WTC11 (cell line): ENCODE results near the gene UBTD1. TPM values are rescaled to one million over a fixed set of nuclear protein-coding genes. Genes with fewer than 3 reads are reported as not detected.
"Not testable (repeated sequence)": the region's sequence is repeated elsewhere in the genome, so short reads cannot be mapped to it uniquely, and the experiment has no call there.

ENCODE experiments used
- ATAC-seq: fragments of 200-7000 bp; cut with Tn5 transposase; 2 replicates; pipeline ENCODE4 v1.10.0; 2021; ENCODE audit warnings: mild to moderate bottlenecking, moderate library complexity
- CTCF ChIA-PET: fragments of 300-600 bp; sonication (Branson Sonifier 250); formaldehyde crosslinking; loops from one replicate; lab custom pipeline; 2021; ENCODE audit warnings: antibody characterized with exemption; lab: Charles Lee
- POLR2A ChIA-PET: fragments of 350-600 bp; sonication (Branson Sonifier 250); formaldehyde crosslinking; loops from one replicate; lab custom pipeline; 2021; ENCODE audit warnings: antibody characterized with exemption; lab: Charles Lee
- DNase-seq: peaks from one replicate; pipeline ENCODE4 v3.0.0; 2021; ENCODE audit warnings: low spot score
- H3K27ac Mint-ChIP-seq: 2 replicates; pipeline ENCODE4 v1.8.0; 2021; ENCODE audit warnings: mixed read lengths
- H3K27me3 Mint-ChIP-seq: 2 replicates; pipeline ENCODE4 v1.8.0; 2021; ENCODE audit warnings: low read depth, mild to moderate bottlenecking, moderate library complexity, mixed read lengths
- H3K36me3 Mint-ChIP-seq: 2 replicates; pipeline ENCODE4 v1.8.0; 2021; ENCODE audit warnings: mixed read lengths
- H3K4me1 Mint-ChIP-seq: 2 replicates; pipeline ENCODE4 v1.8.0; 2022; ENCODE audit warnings: mixed read lengths
- H3K4me3 Mint-ChIP-seq: 2 replicates; pipeline ENCODE4 v1.8.0; 2021; ENCODE audit warnings: mild to moderate bottlenecking, moderate library complexity, mixed read lengths
- H3K9me3 Mint-ChIP-seq: 2 replicates; pipeline ENCODE4 v1.8.0; 2021; ENCODE audit warnings: mixed read lengths
- CBFB ChIP-seq: sonication (generic); formaldehyde crosslinking; IDR thresholded peaks from 2 replicates; pipeline ENCODE4 v1.8.1; 2022; ENCODE audit warnings: mild to moderate bottlenecking, low read depth, missing genetic modification reagents
- FOXP1 ChIP-seq: sonication (generic); formaldehyde crosslinking; IDR thresholded peaks from 2 replicates; pipeline ENCODE4 v1.8.0; 2022; ENCODE audit warnings: missing genetic modification reagents, mild to moderate bottlenecking, moderate library complexity, borderline replicate concordance
- GABPB1 ChIP-seq: sonication (generic); formaldehyde crosslinking; IDR thresholded peaks from 2 replicates; pipeline ENCODE4 v1.8.1; 2023; ENCODE audit warnings: mild to moderate bottlenecking, missing genetic modification reagents
- HMGA2 ChIP-seq: fragments of 250-450 bp; sonication (Bioruptor Pico); IDR thresholded peaks from 2 replicates; pipeline ENCODE4 v1.4.0; 2021; ENCODE audit warnings: mild to moderate bottlenecking, moderate library complexity
- JAZF1 ChIP-seq: fragments of 250-450 bp; sonication (Bioruptor Pico); IDR thresholded peaks from 2 replicates; pipeline ENCODE4 v1.9.0; 2021; ENCODE audit warnings: moderate library complexity, mild to moderate bottlenecking, inconsistent platforms
- NFATC4 ChIP-seq: fragments of 250-450 bp; sonication (Bioruptor Pico); IDR thresholded peaks from 2 replicates; pipeline ENCODE4 v1.9.0; 2021; ENCODE audit warnings: mild to moderate bottlenecking
- NR1H2 ChIP-seq: sonication (generic); formaldehyde crosslinking; IDR thresholded peaks from 2 replicates; pipeline ENCODE4 v1.9.0; 2021; ENCODE audit warnings: mild to moderate bottlenecking, moderate library complexity, missing genetic modification reagents
- RORB ChIP-seq: fragments of 250-450 bp; sonication (Bioruptor Pico); IDR thresholded peaks from 2 replicates; pipeline ENCODE4 v1.9.0; 2021; ENCODE audit warnings: mild to moderate bottlenecking
- TP53 ChIP-seq: sonication (generic); formaldehyde crosslinking; IDR thresholded peaks from 2 replicates; pipeline ENCODE4 v1.8.1; 2023; ENCODE audit warnings: mild to moderate bottlenecking, missing genetic modification reagents
- ZNF396 ChIP-seq: fragments of 250-450 bp; sonication (Bioruptor Pico); IDR thresholded peaks from 2 replicates; pipeline ENCODE4 v1.8.0; 2021; ENCODE audit warnings: mild to moderate bottlenecking, moderate library complexity, borderline replicate concordance
- ZNF671 ChIP-seq: fragments of 250-450 bp; sonication (Bioruptor Pico); IDR thresholded peaks from 2 replicates; pipeline ENCODE4 v1.8.0; 2021; ENCODE audit warnings: mild to moderate bottlenecking
- total RNA-seq: library from RNA; stranded (reverse); gene quantifications from 3 replicates; pipeline ENCODE4 v1.2.3, GENCODE V29; 2021
- TF ChIP-seq, protein P1 (sequence below): fragments of 250-450 bp; sonication (Bioruptor Pico); IDR thresholded peaks from 2 replicates; pipeline ENCODE4 v1.8.0; 2021; ENCODE audit warnings: mild to moderate bottlenecking
- TF ChIP-seq, protein P2 (sequence below): sonication (generic); formaldehyde crosslinking; IDR thresholded peaks from 2 replicates; pipeline ENCODE4 v1.8.1; 2022; ENCODE audit warnings: mild to moderate bottlenecking, missing genetic modification reagents, moderate library complexity, borderline replicate concordance
- TF ChIP-seq, protein P3 (sequence below): fragments of 250-450 bp; sonication (Bioruptor Pico); conservative IDR thresholded peaks from 2 replicates; pipeline ENCODE4 v1.9.0; 2021; ENCODE audit warnings: mild to moderate bottlenecking
- TF ChIP-seq, protein P4 (sequence below): sonication (generic); formaldehyde crosslinking; IDR thresholded peaks from 2 replicates; pipeline ENCODE4 v1.8.0; 2023; ENCODE audit warnings: missing genetic modification reagents
- TF ChIP-seq, protein P5 (sequence below): sonication (generic); formaldehyde crosslinking; IDR thresholded peaks from 2 replicates; pipeline ENCODE4 v1.8.1; 2022; ENCODE audit warnings: low read depth, mild to moderate bottlenecking, moderate library complexity, missing genetic modification reagents, borderline replicate concordance
- TF ChIP-seq, protein P6 (sequence below): fragments of 250-450 bp; sonication (Bioruptor Pico); IDR thresholded peaks from 2 replicates; pipeline ENCODE4 v1.9.0; 2021; ENCODE audit warnings: mild to moderate bottlenecking, borderline replicate concordance

The UBTD1 gene
- total RNA-seq, 1 experiment from 2014 or later = 35.7 TPM

DNA sequence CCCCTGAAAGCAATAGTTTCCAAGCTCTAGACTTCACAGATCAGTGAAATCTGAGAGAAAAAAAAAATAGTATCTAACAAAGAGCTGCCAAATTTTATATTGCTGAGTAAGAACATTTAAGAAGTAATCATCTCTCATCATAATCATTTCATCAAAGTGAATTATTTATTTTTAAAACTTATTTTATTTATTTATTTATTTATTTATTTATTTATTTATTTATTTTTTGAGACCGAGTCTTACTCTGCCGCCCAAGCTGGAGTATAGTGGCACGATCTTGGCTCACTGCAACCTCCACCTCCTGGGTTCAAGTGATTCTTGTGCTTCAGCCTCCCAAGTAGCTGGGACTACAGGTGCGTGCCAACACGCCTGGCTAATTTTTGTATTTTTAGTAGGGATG lies 77.8 kb downstream of the UBTD1 start:
- H3K36me3 Mint-ChIP-seq, H3K4me3 Mint-ChIP-seq, DNase-seq, H3K27me3 Mint-ChIP-seq, H3K9me3 Mint-ChIP-seq, H3K4me1 Mint-ChIP-seq, ATAC-seq, POLR2A ChIA-PET: not testable (repeated sequence)
- peak; percentile 35; the same call in 1 of the 2 replicates for TF ChIP-seq HMGA2 (CRISPR knock-in tag)
- CTCF ChIA-PET = interaction anchor here (1.1 to 2.9 kb wide), 6 partner anchors 8 to 113 kb away, joined by 3 to 9 read pairs (median 6); partner anchors contain the start of gene HOGA1
- peak overlapping the region; percentile 88; the same call in 1 of the 2 replicates for H3K27ac Mint-ChIP-seq

DNA sequence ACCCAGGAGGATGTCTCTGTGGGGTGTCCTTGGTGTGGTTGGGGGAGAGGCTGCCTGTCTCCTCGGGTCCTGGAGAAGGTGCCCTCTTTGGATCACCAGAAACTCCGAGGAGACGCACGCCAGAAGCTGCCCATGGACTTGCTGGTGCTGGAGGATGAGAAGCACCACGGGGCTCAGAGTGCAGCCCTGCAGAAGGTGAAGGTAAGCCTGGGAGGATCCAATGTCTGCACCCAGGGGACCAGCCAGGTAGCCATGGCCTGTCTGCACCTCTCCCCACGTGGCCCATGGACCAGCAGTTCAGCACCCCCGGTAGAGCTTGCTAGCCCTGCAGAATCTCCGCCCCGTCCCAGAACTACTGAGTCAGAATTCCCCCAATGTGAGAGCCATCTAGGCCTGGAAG lies 79.0 kb downstream of the UBTD1 start:
- H3K4me3 Mint-ChIP-seq = no peak overlapping the region
- ATAC-seq (no peak), DNase-seq (no peak)
- ChIA-PET CTCF (interaction anchor here (0.6 to 1.2 kb wide), 4 partner anchors 9 to 1318 kb away, joined by 3 to 4 read pairs (median 4); no protein-coding TSS in a partner anchor), POLR2A (interaction anchor here (0.6 kb wide), 1 partner anchor 11 kb away, joined by 3 read pairs; no protein-coding TSS in a partner anchor)
- H3K36me3 Mint-ChIP-seq = no peaks in the 10 kb centered on the region
- no peaks in the 10 kb centered on the region for H3K27me3 Mint-ChIP-seq
- no peak overlapping the region for H3K27ac Mint-ChIP-seq
- no peak for TF ChIP-seq TP53 (CRISPR knock-in tag)
- no peak for TF ChIP-seq RORB (CRISPR knock-in tag)
- TF ChIP-seq ZNF396 (CRISPR knock-in tag) = no peak
- no peak for TF ChIP-seq NR1H2
- no peak for TF ChIP-seq NFATC4 (CRISPR knock-in tag)
- no peak for TF ChIP-seq ZNF671 (CRISPR knock-in tag)
- TF ChIP-seq, protein P1, sequence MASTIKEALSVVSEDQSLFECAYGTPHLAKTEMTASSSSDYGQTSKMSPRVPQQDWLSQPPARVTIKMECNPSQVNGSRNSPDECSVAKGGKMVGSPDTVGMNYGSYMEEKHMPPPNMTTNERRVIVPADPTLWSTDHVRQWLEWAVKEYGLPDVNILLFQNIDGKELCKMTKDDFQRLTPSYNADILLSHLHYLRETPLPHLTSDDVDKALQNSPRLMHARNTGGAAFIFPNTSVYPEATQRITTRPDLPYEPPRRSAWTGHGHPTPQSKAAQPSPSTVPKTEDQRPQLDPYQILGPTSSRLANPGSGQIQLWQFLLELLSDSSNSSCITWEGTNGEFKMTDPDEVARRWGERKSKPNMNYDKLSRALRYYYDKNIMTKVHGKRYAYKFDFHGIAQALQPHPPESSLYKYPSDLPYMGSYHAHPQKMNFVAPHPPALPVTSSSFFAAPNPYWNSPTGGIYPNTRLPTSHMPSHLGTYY (CRISPR knock-in tag) = no peak
- TF ChIP-seq CBFB (CRISPR knock-in tag) = no peak
- TF ChIP-seq, protein P2, sequence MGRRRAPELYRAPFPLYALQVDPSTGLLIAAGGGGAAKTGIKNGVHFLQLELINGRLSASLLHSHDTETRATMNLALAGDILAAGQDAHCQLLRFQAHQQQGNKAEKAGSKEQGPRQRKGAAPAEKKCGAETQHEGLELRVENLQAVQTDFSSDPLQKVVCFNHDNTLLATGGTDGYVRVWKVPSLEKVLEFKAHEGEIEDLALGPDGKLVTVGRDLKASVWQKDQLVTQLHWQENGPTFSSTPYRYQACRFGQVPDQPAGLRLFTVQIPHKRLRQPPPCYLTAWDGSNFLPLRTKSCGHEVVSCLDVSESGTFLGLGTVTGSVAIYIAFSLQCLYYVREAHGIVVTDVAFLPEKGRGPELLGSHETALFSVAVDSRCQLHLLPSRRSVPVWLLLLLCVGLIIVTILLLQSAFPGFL (CRISPR knock-in tag) = no peak
- peaks cover 5% of the 10 kb centered on the region for H3K4me1 Mint-ChIP-seq
- H3K9me3 Mint-ChIP-seq = no peaks in the 10 kb centered on the region

DNA sequence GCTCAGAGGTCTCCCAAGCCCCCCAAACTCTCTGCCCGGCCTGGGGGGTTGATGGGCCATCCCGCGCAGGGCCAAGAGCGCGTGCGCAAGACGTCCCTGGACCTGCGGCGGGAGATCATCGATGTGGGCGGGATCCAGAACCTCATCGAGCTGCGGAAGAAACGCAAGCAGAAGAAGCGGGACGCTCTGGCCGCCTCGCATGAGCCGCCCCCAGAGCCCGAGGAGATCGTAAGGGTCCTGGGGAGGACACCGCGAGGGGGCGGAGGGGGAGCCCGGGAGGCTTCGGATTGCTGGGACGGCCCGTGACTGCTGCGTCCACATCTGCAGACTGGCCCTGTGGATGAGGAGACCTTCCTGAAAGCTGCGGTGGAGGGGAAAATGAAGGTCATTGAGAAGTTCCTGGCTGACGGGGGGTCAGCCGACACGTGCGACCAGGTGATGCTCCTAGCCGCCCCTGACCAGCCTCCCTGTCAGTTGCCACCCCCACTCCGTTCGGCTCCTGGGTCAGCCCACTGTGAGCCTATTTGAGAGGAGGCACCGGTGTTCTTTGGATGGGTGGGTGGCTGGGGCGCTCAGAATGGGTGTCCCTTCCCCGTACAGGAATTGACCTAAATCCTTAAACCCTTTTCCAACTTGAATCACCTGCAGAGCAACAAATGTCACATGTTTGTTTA lies 79.6 kb downstream of the UBTD1 start:
- no peak overlapping the region for H3K27ac Mint-ChIP-seq
- H3K9me3 Mint-ChIP-seq = no peaks in the 10 kb centered on the region
- H3K27me3 Mint-ChIP-seq = no peaks in the 10 kb centered on the region
- H3K4me1 Mint-ChIP-seq = peaks cover 5% of the 10 kb centered on the region
- ATAC-seq (no peak), DNase-seq (no peak)
- POLR2A ChIA-PET = interaction anchor here (0.6 kb wide), 1 partner anchor 10 kb away, joined by 3 read pairs; no protein-coding TSS in a partner anchor
- no peaks in the 10 kb centered on the region for H3K36me3 Mint-ChIP-seq
- H3K4me3 Mint-ChIP-seq = no peak overlapping the region
- CTCF ChIA-PET = interaction anchor here (1.0 to 1.2 kb wide), 3 partner anchors 8 to 553 kb away, joined by 3 to 4 read pairs (median 3); no protein-coding TSS in a partner anchor
- TF ChIP-seq, protein P1 (CRISPR knock-in tag) = no peak
- no peak for TF ChIP-seq GABPB1 (CRISPR knock-in tag)
- TF ChIP-seq, protein P3, sequence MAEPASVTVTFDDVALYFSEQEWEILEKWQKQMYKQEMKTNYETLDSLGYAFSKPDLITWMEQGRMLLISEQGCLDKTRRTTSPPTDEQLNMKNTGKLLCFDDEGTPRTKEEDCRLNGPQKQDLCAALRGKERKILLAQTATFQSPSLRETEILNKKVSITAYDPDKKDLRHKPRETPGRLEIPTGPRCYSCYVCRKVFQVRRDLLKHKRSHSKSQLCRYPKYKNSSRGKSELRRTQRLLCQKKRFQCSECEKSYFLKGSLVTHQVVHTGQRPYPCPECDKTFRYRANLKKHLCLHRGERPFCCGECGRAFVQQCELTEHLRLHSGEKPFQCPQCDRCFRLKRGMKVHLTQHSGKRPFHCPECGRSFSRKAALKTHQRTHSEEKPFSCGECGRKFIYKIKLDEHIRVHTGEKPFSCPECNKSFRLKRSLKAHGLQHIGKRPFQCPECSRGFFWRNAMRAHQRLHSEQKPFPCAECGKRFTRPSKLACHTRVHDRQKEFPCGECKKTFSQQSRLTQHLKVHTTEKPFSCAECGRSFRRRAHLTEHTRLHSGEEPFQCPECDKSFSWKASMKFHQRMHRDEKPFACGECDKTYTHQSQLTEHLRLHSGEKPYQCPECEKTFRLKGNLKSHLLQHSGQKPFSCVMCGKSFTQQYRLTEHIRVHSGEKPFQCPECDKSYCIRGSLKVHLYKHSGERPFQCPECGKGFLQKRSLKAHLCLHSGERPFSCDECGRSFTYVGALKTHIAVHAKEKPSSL (CRISPR knock-in tag) = no peak
- TF ChIP-seq, protein P4, sequence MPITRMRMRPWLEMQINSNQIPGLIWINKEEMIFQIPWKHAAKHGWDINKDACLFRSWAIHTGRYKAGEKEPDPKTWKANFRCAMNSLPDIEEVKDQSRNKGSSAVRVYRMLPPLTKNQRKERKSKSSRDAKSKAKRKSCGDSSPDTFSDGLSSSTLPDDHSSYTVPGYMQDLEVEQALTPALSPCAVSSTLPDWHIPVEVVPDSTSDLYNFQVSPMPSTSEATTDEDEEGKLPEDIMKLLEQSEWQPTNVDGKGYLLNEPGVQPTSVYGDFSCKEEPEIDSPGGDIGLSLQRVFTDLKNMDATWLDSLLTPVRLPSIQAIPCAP = no peak
- TF ChIP-seq, protein P5, sequence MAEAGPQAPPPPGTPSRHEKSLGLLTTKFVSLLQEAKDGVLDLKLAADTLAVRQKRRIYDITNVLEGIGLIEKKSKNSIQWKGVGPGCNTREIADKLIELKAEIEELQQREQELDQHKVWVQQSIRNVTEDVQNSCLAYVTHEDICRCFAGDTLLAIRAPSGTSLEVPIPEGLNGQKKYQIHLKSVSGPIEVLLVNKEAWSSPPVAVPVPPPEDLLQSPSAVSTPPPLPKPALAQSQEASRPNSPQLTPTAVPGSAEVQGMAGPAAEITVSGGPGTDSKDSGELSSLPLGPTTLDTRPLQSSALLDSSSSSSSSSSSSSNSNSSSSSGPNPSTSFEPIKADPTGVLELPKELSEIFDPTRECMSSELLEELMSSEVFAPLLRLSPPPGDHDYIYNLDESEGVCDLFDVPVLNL (CRISPR knock-in tag) = no peak
- no peak for TF ChIP-seq JAZF1 (CRISPR knock-in tag)
- TF ChIP-seq FOXP1 = no peak
- no peak for TF ChIP-seq ZNF671 (CRISPR knock-in tag)
- TF ChIP-seq, protein P6, sequence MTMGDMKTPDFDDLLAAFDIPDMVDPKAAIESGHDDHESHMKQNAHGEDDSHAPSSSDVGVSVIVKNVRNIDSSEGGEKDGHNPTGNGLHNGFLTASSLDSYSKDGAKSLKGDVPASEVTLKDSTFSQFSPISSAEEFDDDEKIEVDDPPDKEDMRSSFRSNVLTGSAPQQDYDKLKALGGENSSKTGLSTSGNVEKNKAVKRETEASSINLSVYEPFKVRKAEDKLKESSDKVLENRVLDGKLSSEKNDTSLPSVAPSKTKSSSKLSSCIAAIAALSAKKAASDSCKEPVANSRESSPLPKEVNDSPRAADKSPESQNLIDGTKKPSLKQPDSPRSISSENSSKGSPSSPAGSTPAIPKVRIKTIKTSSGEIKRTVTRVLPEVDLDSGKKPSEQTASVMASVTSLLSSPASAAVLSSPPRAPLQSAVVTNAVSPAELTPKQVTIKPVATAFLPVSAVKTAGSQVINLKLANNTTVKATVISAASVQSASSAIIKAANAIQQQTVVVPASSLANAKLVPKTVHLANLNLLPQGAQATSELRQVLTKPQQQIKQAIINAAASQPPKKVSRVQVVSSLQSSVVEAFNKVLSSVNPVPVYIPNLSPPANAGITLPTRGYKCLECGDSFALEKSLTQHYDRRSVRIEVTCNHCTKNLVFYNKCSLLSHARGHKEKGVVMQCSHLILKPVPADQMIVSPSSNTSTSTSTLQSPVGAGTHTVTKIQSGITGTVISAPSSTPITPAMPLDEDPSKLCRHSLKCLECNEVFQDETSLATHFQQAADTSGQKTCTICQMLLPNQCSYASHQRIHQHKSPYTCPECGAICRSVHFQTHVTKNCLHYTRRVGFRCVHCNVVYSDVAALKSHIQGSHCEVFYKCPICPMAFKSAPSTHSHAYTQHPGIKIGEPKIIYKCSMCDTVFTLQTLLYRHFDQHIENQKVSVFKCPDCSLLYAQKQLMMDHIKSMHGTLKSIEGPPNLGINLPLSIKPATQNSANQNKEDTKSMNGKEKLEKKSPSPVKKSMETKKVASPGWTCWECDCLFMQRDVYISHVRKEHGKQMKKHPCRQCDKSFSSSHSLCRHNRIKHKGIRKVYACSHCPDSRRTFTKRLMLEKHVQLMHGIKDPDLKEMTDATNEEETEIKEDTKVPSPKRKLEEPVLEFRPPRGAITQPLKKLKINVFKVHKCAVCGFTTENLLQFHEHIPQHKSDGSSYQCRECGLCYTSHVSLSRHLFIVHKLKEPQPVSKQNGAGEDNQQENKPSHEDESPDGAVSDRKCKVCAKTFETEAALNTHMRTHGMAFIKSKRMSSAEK = no peak
